ENCODE measurements around the gene KCNQ2. TPM values are rescaled to one million over a fixed set of nuclear protein-coding genes. Genes with fewer than 3 reads are reported as not detected.

KCNQ2 gene
- total and polyA plus RNA-seq, 12 donors, result 0.69 to 81.6 (median 10.3) TPM; not detected in 3

DNA sequence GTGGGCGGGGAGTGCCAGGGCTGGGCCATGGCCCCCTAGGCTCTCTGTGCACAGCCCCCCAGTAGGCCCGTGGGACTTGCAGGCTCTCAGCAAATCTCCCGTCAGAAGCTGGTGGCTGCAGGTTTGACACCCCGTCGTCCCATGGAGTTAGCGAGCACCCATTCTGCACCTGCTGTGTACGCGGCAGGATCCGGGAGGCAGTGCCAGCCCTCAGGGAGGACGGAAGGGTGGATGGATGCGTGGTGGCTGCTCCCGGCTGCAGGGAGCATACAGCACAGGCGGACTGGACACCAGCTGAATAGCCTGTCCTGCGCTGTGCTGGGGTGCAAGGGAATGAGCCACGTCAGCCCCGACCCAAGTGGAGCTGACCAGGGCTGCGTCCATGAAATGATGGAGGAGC, 78.9 kb downstream of the KCNQ2 start:
- no peaks in the 10 kb centered on the region for H3K4me1 ChIP-seq (replicated peaks in 1 of 2)
- H3K9me3 ChIP-seq (replicated peaks in 1 of 3), result no peaks in the 10 kb centered on the region
- intact Hi-C loops (cut with DNase I), result no loop called here
- H3K27ac ChIP-seq, result no peak overlapping the region
- TF ChIP-seq, protein P1, sequence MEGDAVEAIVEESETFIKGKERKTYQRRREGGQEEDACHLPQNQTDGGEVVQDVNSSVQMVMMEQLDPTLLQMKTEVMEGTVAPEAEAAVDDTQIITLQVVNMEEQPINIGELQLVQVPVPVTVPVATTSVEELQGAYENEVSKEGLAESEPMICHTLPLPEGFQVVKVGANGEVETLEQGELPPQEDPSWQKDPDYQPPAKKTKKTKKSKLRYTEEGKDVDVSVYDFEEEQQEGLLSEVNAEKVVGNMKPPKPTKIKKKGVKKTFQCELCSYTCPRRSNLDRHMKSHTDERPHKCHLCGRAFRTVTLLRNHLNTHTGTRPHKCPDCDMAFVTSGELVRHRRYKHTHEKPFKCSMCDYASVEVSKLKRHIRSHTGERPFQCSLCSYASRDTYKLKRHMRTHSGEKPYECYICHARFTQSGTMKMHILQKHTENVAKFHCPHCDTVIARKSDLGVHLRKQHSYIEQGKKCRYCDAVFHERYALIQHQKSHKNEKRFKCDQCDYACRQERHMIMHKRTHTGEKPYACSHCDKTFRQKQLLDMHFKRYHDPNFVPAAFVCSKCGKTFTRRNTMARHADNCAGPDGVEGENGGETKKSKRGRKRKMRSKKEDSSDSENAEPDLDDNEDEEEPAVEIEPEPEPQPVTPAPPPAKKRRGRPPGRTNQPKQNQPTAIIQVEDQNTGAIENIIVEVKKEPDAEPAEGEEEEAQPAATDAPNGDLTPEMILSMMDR (IDR thresholded peaks at IDR 0.05), result no peak
- TF ChIP-seq POLR2A (IDR thresholded peaks at IDR 0.05), result no peak
- peaks cover 3% of the 10 kb centered on the region for H3K27me3 ChIP-seq
- H3K36me3 ChIP-seq (replicated peaks in 1 of 2), result no peaks in the 10 kb centered on the region
- 78 to 83% (median 81%) methylated on average over 8 to 17 of the region's 17 CpGs for WGBS, 4 donors
- DNase-seq, result no peak
- H3K4me3 ChIP-seq, result no peak overlapping the region

DNA sequence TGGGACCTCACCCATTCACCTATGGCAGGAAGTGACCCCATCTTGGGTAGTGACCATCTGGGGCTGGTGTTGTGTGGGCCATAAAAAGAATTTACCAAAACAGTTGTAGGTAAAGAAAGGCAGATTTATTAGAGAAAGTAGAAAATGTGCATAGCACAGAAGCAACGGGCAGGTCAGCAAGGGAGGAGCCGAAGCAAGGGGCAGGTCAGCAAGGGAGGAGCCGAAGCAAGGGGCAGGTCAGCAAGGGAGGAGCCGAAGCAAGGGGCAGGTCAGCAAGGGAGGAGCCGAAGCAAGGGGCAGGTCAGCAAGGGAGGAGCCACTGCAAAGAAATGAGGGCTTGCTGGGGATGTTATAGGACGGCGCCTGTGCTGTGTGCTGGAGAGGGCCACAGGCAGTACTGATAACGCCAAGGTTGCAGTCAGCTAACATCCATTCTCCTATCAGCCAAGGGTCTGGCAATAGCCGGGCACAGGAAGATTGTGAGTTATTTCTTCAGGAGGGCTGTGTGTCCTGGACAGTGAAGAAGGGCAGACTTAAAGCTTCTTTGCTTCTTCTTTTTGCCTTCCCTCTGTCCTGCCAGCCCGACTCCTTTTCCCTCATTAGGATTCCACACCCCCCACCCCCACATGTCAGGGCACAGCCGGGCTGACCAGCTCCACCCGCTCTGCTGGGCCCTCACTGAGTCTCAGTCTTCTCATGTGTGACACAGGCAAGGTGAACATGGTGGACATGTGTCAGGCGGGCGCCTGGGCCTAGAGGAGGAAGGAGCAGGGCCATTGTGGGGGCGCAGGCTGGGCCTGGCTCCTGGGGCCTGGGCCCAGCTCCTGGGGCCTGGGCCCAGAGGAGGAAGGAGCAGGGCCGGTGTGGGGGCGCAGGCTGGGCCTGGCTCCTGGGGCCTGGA, 79.7 kb downstream of the KCNQ2 start:
- Histone ChIP-seq H3K27ac (no peak overlapping the region), H3K36me3 (replicated peaks in 1 of 2) (no peaks in the 10 kb centered on the region), H3K4me1 (replicated peaks in 1 of 2) (no peaks in the 10 kb centered on the region), H3K4me3 (no peak overlapping the region), H3K27me3 (peaks cover 3% of the 10 kb centered on the region), H3K9me3 (replicated peaks in 1 of 3) (no peaks in the 10 kb centered on the region)
- intact Hi-C loops (cut with DNase I), result no loop called here
- WGBS, 4 donors, result 86 to 89% (median 86%) methylated on average over 10 to 17 of the region's 17 CpGs
- DNase-seq, result no peak
- no peak for TF ChIP-seq POLR2A (IDR thresholded peaks at IDR 0.05)

DNA sequence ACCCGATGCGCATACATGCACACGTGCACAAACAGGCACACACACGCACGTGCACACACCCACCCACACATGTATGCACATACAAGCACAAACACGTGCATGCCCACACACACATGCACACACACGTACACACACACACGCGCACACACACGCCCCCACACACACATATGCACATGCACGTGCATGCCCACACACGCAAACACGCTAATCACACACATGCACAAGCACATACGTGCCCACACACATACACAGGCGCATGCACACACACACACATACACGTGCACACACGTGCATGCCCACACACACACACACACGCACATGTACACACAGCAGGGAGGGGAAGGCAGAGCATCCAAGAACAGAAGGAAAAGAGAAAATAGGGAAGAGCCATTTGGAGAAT, 84.5 kb downstream of the KCNQ2 start:
- Histone ChIP-seq H3K9me3 (replicated peaks in 1 of 3) (peaks cover 0 to 7% (median 0%) of the 10 kb centered on the region in 3 donors), H3K4me3 (no peak overlapping the region), H3K27ac (no peak overlapping the region), H3K4me1 (replicated peaks in 1 of 2) (no peaks in the 10 kb centered on the region), H3K27me3 (peaks cover 5% of the 10 kb centered on the region), H3K36me3 (replicated peaks in 1 of 2) (no peaks in the 10 kb centered on the region)
- DNase-seq, result no peak
- 78 to 91% (median 80%) methylated on average over 15 to 18 of the region's 18 CpGs for WGBS, 4 donors
- TF ChIP-seq POLR2A (IDR thresholded peaks at IDR 0.05), result no peak
- TF ChIP-seq, protein P1 (IDR thresholded peaks at IDR 0.05), result no peak
- intact Hi-C loops (cut with DNase I), result no loop called here

DNA sequence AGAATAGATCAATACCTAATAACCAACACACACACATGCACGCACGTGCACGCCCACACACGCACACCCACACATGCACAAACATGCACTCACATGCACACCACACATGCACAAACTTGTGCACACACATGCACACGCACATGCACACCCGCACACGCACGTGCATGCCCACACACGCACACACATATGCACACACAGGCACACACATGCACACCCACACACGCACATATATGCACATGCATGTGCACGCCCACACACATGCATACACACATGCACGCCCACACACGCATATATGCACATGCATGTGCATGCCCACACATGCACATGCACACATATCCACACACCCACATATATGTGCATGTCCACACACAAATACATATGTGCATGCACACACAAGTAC, 85.1 kb downstream of the KCNQ2 start:
- WGBS, 4 donors, result 87 to 92% (median 89%) methylated on average over 13 of the region's 13 CpGs
- H3K4me1 ChIP-seq (replicated peaks in 1 of 2), result no peaks in the 10 kb centered on the region
- H3K27ac ChIP-seq, result no peak overlapping the region
- peaks cover 0 to 7% (median 0%) of the 10 kb centered on the region in 3 donors for H3K9me3 ChIP-seq (replicated peaks in 1 of 3)
- no peaks in the 10 kb centered on the region for H3K36me3 ChIP-seq (replicated peaks in 1 of 2)
- intact Hi-C loops (cut with DNase I), result no loop called here
- no peak overlapping the region for H3K4me3 ChIP-seq
- H3K27me3 ChIP-seq, result peaks cover 5% of the 10 kb centered on the region
- no peak for TF ChIP-seq POLR2A (IDR thresholded peaks at IDR 0.05)
- TF ChIP-seq, protein P1 (IDR thresholded peaks at IDR 0.05), result no peak
- DNase-seq, result no peak

All from adrenal gland (tissue), 12 donors.